Adrenal gland (tissue), 5 donors: ENCODE data around the gene RSU1.

Source experiments
- CTCF ChIP-seq, 6 experiments: fragments of 450-650 bp in 4 of 6; fragments of 200-600 bp in 2 of 6; sonication (generic) in 1 of 6; IDR thresholded peaks; 1 replicate in 5 of 6; 2 replicates in 1 of 6; pipeline versions ENCODE4 v1.5.1 to v1.8.0; 2016 to 2021; ENCODE audit warnings: antibody characterized with exemption in 6 of 6, mild to moderate bottlenecking in 2 of 6, moderate library complexity in 1 of 6
- POLR2A ChIP-seq, 2 donors: fragments of 450-650 bp; IDR thresholded peaks; one replicate each; pipeline ENCODE4 v1.6.1; 2017; ENCODE audit warnings: antibody characterized with exemption in 2 of 2, mild to moderate bottlenecking in 2 of 2, moderate library complexity in 1 of 2
- donor health status: DM: no; HTN: no; CAD: no.

DNA sequence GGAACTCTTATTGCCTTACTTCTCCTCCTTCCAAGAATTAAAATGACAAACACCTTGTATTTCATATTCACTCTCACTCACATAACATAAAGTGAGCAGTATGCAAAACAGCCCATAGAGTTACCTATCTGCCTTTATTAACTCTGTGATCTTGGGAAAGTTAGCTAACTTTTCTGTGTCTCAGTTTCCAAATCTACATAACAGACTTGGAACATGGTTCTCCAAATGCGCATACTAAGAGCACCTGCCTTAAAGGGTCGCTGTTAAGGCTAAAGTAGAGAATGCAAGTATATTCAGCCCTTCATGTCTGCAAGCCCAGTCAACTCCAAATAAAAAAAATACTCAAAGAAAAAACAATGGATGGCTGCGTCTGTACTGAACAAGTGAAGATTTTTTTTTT lies 173.7 kb downstream of the RSU1 start:
- TF ChIP-seq CTCF (IDR thresholded peaks at IDR 0.05): no peak
- no peak for TF ChIP-seq POLR2A (IDR thresholded peaks at IDR 0.05)
